Upper lobe of right lung (tissue), 1 donor: Measurements from ENCODE around the gene CCDC24. TPM values are rescaled to one million over a fixed set of nuclear protein-coding genes. Genes with fewer than 3 reads are reported as not detected.

ENCODE experiments used
- ATAC-seq: fragments of 200-7000 bp; cut with Tn5 transposase; one replicate; pipeline ENCODE4 v1.9.1; 2020; ENCODE audit warnings: mild to moderate bottlenecking, moderate library complexity
- DNase-seq: peaks from one replicate; pipeline ENCODE4 v3.0.0-alpha.2; 2020
- H3K27ac ChIP-seq: fragments of 200-600 bp; one replicate; pipeline ENCODE4 v1.8.0; 2022
- H3K27me3 ChIP-seq: fragments of 200-600 bp; one replicate; pipeline ENCODE4 v1.8.0; 2022; ENCODE audit warnings: mild to moderate bottlenecking
- H3K36me3 ChIP-seq: fragments of 200-600 bp; one replicate; pipeline ENCODE4 v1.8.0; 2022
- H3K4me1 ChIP-seq: fragments of 200-600 bp; one replicate; pipeline ENCODE4 v1.8.0; 2022
- H3K4me3 ChIP-seq: fragments of 200-600 bp; one replicate; pipeline ENCODE4 v1.8.0; 2022; ENCODE audit warnings: mild to moderate bottlenecking
- H3K9me3 ChIP-seq: fragments of 200-600 bp; one replicate; pipeline ENCODE4 v1.8.0; 2022
- CTCF ChIP-seq: fragments of 200-600 bp; IDR thresholded peaks from one replicate; pipeline ENCODE4 v1.8.0; 2022; ENCODE audit warnings: antibody characterized with exemption
- intact Hi-C: fragments of 100-400 bp; cut with DNase I; formaldehyde crosslinking; loops from one replicate; pipeline ENCODE4 v1.11.0; 2022
- total RNA-seq: library from RNA; stranded (reverse); fragmentation: NEBNext Ultra II Directional; extraction: Animal tissue kit (Norgen Biotek cat#: 25700); gene quantifications from one replicate; pipeline ENCODE4 v1.2.1, GENCODE V29; 2021
- donor health status: DM: no; HTN: yes; CAD: no; lungs with severe emphysema.

The CCDC24 gene
- total RNA-seq, 1 donor from 2014 or later, result 5.3 TPM

DNA sequence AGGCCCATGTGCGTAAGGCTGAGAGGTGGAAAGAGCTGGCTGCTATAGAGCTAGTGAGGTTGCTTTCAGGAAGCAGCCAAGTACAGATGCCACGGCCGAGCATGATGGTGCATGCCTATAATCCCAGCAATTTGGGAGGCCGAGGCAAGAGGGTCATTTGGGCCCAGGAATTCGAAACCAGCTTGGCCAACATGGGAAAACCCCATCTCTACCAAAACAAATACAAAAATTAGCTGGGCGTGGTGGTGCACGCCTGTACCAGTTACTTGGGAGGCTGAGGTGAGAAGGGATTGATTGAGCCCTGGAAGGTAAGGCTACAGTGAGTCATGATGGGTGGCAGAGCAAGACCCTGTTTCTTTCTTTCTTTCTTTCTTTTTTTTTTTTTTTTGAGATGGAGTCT lies 2.7 kb downstream of the CCDC24 start:
- intact Hi-C loops, result no loop called here
- H3K4me1 ChIP-seq, result peaks cover 10% of the 10 kb centered on the region

DNA sequence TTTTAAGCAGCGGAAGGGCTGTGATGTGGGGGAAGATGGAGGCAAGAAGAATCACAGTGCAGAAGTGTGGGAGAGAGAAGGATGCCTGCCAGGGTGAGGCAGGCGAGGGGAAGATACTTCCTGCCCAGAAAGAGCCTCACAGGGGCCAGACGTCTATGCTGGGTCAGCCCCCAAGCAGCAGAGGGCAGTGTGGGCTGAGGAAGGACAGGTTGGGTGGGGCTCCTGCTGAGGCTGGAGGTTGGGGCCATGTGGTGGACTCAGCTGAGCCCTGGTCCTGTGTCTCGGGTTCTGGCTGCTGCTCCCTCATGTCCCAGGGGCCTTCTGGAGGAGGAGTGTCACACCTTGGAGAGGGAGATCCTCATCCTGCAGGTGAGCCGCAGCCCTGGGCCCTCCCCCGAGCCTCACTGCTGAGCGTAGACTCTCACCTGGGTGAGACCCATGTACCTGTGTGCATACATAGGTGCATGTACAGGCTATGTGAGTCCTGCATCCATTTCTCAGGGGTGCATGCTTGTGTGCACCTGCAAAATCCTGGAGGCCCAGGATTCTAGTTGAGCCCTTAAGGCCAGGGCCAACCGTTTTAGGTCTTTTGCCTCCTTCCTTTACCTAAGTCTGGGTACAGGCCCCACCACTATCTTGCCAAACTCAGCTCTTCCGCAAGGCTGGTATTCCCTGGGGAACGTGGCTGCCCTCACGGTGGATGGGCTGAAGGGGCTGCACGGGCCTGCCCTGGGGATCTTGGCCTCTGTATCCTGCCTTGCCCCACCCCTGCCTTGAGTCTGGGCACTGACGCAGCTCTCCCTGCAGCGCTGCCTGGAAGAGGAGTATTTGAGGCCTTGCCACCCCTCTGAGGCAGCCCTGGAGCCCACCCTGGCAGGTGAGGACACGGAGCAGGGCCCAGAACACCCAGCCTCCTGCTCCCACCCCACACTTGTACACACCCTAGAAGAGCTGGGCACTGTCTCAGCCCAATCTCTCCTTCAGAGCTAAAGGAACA lies 3.7 kb downstream of the CCDC24 start:
- ATAC-seq, result no peak
- H3K4me1 ChIP-seq, result peaks cover 10% of the 10 kb centered on the region
- TF ChIP-seq CTCF, result peak; percentile 10
- H3K36me3 ChIP-seq, result peaks cover 7% of the 10 kb centered on the region
- no peak overlapping the region for H3K27ac ChIP-seq
- no peak for DNase-seq
- no peaks in the 10 kb centered on the region for H3K9me3 ChIP-seq
- intact Hi-C loops, result no loop called here
- no peaks in the 10 kb centered on the region for H3K27me3 ChIP-seq
- H3K4me3 ChIP-seq, result no peak overlapping the region

More for the DNA sequence above, 2.7 kb downstream of the CCDC24 start:
- TF ChIP-seq CTCF, result no peak
- ATAC-seq, result no peak
- Histone ChIP-seq H3K36me3 (no peaks in the 10 kb centered on the region), H3K27ac (no peak overlapping the region), H3K9me3 (no peaks in the 10 kb centered on the region), H3K4me3 (no peak overlapping the region), H3K27me3 (no peaks in the 10 kb centered on the region)
- DNase-seq, result no peak

GRCh38 chr1:43995984-43996732 lies 4.8 kb downstream of the CCDC24 start:
- no peak for ATAC-seq
- no peak overlapping the region for H3K27ac ChIP-seq
- H3K4me1 ChIP-seq, result peaks cover 3% of the 10 kb centered on the region
- H3K9me3 ChIP-seq, result no peaks in the 10 kb centered on the region
- intact Hi-C loops, result no loop called here
- no peaks in the 10 kb centered on the region for H3K27me3 ChIP-seq
- H3K36me3 ChIP-seq, result peaks cover 14% of the 10 kb centered on the region
- no peak overlapping the region for H3K4me3 ChIP-seq
- no peak for TF ChIP-seq CTCF
- no peak for DNase-seq

DNA sequence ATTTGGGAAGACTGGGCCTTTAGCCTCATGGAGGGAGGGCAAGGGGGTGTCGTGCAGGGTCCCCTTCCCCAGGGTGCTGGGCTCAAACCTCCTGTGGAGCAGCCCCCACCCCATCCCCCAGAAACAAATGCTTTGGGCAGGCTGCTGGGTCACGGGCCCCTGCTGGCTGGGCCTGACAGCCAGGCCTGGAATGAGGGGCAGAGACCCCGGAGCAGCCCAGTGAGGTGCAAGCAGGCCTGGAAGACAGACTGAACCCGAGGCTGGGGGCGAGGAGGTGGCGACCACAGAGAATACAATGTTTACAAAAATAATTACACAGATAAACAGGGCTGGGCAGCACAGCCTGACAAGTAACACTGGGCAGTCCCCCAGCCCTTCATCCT lies 5.3 kb downstream of the CCDC24 start:
- intact Hi-C loops, result no loop called here
- no peak for TF ChIP-seq CTCF
- DNase-seq, result no peak
- Histone ChIP-seq H3K4me1 (peaks cover 3% of the 10 kb centered on the region), H3K36me3 (peaks cover 14% of the 10 kb centered on the region), H3K9me3 (no peaks in the 10 kb centered on the region), H3K4me3 (no peak overlapping the region), H3K27me3 (no peaks in the 10 kb centered on the region), H3K27ac (no peak overlapping the region)
- ATAC-seq, result no peak

- intact Hi-C loops, result no loop called here
- no peak for DNase-seq
These were observed 6.0 kb downstream of the CCDC24 start for GRCh38 chr1:43997295-43997999.

More at GRCh38 chr1:43997295-43997999, 6.0 kb downstream of the CCDC24 start:
- Histone ChIP-seq H3K27me3 (no peaks in the 10 kb centered on the region), H3K27ac (no peak overlapping the region), H3K4me1 (no peaks in the 10 kb centered on the region), H3K9me3 (no peaks in the 10 kb centered on the region), H3K36me3 (peaks cover 14% of the 10 kb centered on the region), H3K4me3 (no peak overlapping the region)
- no peak for TF ChIP-seq CTCF
- no peak for ATAC-seq
